ENCODE data around the gene SFMBT2. TPM values are rescaled to one million over a fixed set of nuclear protein-coding genes. Genes with fewer than 3 reads are reported as not detected.

SFMBT2 gene
- total and polyA plus RNA-seq, 2 of the 13 experiments (the other 11 are each of a cell fraction or from before 2014, with no cell fraction given), result 0.01 to 0.02 TPM

DNA sequence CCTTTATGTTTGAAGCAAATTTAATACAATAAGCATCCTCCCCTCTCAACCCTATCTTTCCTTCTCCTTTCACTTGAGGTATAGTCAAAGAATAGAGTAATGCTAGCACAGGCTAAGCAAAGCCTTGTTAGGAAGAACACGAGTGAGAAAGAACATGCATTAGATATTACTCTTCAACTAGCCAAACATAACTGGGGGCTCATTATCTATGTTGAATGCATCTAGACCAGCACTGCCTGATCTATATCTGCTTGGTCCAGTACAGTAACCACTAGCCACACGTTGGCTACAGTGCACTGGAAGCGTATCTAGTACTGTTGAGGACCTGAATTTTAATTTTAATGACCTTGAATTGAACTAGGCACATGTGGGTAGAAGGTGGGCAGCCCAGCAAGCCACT is 21.0 kb downstream of the SFMBT2 start (continued):
- TF ChIP-seq, protein P1, sequence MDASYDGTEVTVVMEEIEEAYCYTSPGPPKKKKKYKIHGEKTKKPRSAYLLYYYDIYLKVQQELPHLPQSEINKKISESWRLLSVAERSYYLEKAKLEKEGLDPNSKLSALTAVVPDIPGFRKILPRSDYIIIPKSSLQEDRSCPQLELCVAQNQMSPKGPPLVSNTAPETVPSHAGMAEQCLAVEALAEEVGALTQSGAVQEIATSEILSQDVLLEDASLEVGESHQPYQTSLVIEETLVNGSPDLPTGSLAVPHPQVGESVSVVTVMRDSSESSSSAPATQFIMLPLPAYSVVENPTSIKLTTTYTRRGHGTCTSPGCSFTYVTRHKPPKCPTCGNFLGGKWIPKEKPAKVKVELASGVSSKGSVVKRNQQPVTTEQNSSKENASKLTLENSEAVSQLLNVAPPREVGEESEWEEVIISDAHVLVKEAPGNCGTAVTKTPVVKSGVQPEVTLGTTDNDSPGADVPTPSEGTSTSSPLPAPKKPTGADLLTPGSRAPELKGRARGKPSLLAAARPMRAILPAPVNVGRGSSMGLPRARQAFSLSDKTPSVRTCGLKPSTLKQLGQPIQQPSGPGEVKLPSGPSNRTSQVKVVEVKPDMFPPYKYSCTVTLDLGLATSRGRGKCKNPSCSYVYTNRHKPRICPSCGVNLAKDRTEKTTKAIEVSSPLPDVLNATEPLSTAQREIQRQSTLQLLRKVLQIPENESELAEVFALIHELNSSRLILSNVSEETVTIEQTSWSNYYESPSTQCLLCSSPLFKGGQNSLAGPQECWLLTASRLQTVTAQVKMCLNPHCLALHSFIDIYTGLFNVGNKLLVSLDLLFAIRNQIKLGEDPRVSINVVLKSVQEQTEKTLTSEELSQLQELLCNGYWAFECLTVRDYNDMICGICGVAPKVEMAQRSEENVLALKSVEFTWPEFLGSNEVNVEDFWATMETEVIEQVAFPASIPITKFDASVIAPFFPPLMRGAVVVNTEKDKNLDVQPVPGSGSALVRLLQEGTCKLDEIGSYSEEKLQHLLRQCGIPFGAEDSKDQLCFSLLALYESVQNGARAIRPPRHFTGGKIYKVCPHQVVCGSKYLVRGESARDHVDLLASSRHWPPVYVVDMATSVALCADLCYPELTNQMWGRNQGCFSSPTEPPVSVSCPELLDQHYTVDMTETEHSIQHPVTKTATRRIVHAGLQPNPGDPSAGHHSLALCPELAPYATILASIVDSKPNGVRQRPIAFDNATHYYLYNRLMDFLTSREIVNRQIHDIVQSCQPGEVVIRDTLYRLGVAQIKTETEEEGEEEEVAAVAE (CRISPR knock-in tag; IDR thresholded peaks at IDR 0.05; ENCODE audit: borderline replicate concordance), result no peak
- TF ChIP-seq REL (CRISPR knock-in tag; conservative IDR thresholded peaks at IDR 0.05), result no peak
- no peak for TF ChIP-seq CREB1 (IDR thresholded peaks at IDR 0.05)
- no peak for TF ChIP-seq CREB1 (CRISPR knock-in tag; IDR thresholded peaks at IDR 0.05)
- TF ChIP-seq ZNF432 (CRISPR knock-in tag; IDR thresholded peaks at IDR 0.05; ENCODE audit: borderline replicate concordance), result no peak
- TF ChIP-seq SSRP1 (CRISPR knock-in tag; IDR thresholded peaks at IDR 0.05), result no peak
- no peak for TF ChIP-seq ISL2 (CRISPR knock-in tag; IDR thresholded peaks at IDR 0.05)
- no peak for TF ChIP-seq ZNF550 (CRISPR knock-in tag; IDR thresholded peaks at IDR 0.05; ENCODE audit: borderline replicate concordance)
- no peak for TF ChIP-seq ZNF33B (CRISPR knock-in tag; IDR thresholded peaks at IDR 0.05)

- ATAC-seq (no peak), DNase-seq (ENCODE audit: low spot score) (no peak), FAIRE-seq (no peak)
- H3K79me2 ChIP-seq (ENCODE audit: insufficient read depth, low read length), result no peaks in the 10 kb centered on the region
- no peaks in the 10 kb centered on the region for H4K20me1 ChIP-seq (ENCODE audit: insufficient read depth, low read length)
- H3K27ac ChIP-seq (ENCODE audit: extremely low read length, insufficient read depth, low read length), result no peak overlapping the region
- 5% methylated on average over 2 of the region's 2 CpGs for whole genome bisulfite sequencing (ENCODE audit: low lambda C conversion rate)
- intact Hi-C loops (cut with micrococcal nuclease; ENCODE audit: unreplicated experiment), result no loop called here
- TF ChIP-seq ARNT (IDR thresholded peaks at IDR 0.05) (no peak), PBX2 (CRISPR knock-in tag; IDR thresholded peaks at IDR 0.05) (no peak), RARG (CRISPR knock-in tag; IDR thresholded peaks at IDR 0.05; ENCODE audit: low read depth) (no peak), MTF1 (CRISPR knock-in tag; IDR thresholded peaks at IDR 0.05) (no peak), MYPOP (CRISPR knock-in tag; IDR thresholded peaks at IDR 0.05) (no peak), SYNCRIP (IDR thresholded peaks at IDR 0.05; ENCODE audit: insufficient read depth, low read depth, low read length) (no peak), FOXO1 (CRISPR knock-in tag; IDR thresholded peaks at IDR 0.05) (no peak), ZNF496 (CRISPR knock-in tag; IDR thresholded peaks at IDR 0.05; ENCODE audit: insufficient replicate concordance) (no peak)
- in situ Hi-C loops (cut with HindIII; ENCODE audit: extremely low pct_ligation_motif_present, low pct_unique_long_range_greater_than_20kb), result no loop called here
- no TSS peak for BruUV-seq (replicated peaks)
- CTCF ChIA-PET (ENCODE audit: low intra/inter-chr PET ratio, low total read pairs), result no interaction called here
- no peaks in the 10 kb centered on the region for H3K36me3 ChIP-seq (replicated peaks in 1 of 2; ENCODE audit: control insufficient read depth in 1 of 2, insufficient read depth in 2 of 2, low read length in 2 of 2)
- H2AFZ ChIP-seq (ENCODE audit: low read length), result no peak overlapping the region
- H3K9me3 ChIP-seq (ENCODE audit: low read length), result no peaks in the 10 kb centered on the region
- no peak overlapping the region for H3K9ac ChIP-seq (ENCODE audit: insufficient read depth, low read depth, low read length)
- H3K4me1 ChIP-seq (ENCODE audit: insufficient read depth, low read length), result no peaks in the 10 kb centered on the region
- H3K27me3 ChIP-seq (ENCODE audit: control insufficient read depth in 1 of 2, insufficient read depth in 2 of 2, low read length in 2 of 2), result peaks cover 0 to 11% of the 10 kb centered on the region in 2 experiments; a peak in 1 of 5 replicates
- POLR2A ChIA-PET, result no interaction called here
- no peak overlapping the region for H3K4me3 ChIP-seq (replicated peaks in 1 of 3; ENCODE audit: insufficient read depth in 1 of 3, low read depth in 2 of 3, low read length in 3 of 3)
- no peak overlapping the region for H3K4me2 ChIP-seq (ENCODE audit: low read depth, low read length)
Measured at GRCh38 chr10:7389346-7389745, 21.5 kb downstream of the SFMBT2 start.

All from HepG2 (cell line).